Kidney (tissue), 14 donors: ENCODE data around the gene IGFBP5. TPM values are rescaled to one million over a fixed set of nuclear protein-coding genes. Genes with fewer than 3 reads are reported as not detected.

ENCODE experiments used
- DNase-seq, 5 donors: peaks; one replicate each; pipeline ENCODE4 v3.0.0-alpha.2; 2013 to 2020
- FAIRE-seq: peaks from 2 replicates; lab custom pipeline; 2012; peaks lifted over from hg19 to GRCh38; lab: Jason Lieb, UNC
- H3K27ac ChIP-seq, 2 donors: one replicate each; pipeline ENCODE4 v1.7.0; 2013; ENCODE audit warnings: low read depth in 2 of 2, low read length in 2 of 2, inconsistent platforms in 1 of 2
- H3K27me3 ChIP-seq: one replicate; pipeline ENCODE4 v1.7.1; 2013; ENCODE audit warnings: low read length, inconsistent platforms; ENCODE audit not compliant: control insufficient read depth, insufficient read depth
- H3K36me3 ChIP-seq, 3 donors: one replicate each; pipeline versions ENCODE4 v1.7.0 to v1.7.1; 2013; ENCODE audit warnings: low read length in 3 of 3, control low read depth in 1 of 3, inconsistent platforms in 1 of 3; ENCODE audit not compliant: insufficient read depth in 3 of 3, control insufficient read depth in 2 of 3
- H3K4me1 ChIP-seq, 3 donors: one replicate each; pipeline versions ENCODE4 v1.7.0 to v1.7.1; 2013; ENCODE audit warnings: low read length in 3 of 3, inconsistent platforms in 1 of 3, low read depth in 1 of 3; ENCODE audit not compliant: control insufficient read depth in 2 of 3, insufficient read depth in 2 of 3
- H3K4me3 ChIP-seq, 3 donors: one replicate each; pipeline versions ENCODE4 v1.7.0 to v1.8.1; 2013; ENCODE audit warnings: low read length in 3 of 3, control low read depth in 1 of 3, inconsistent platforms in 1 of 3
- H3K9ac ChIP-seq, 3 donors: one replicate each; pipeline versions ENCODE4 v1.7.0 to v1.7.1; 2013; ENCODE audit warnings: low read length in 3 of 3, control low read depth in 1 of 3, inconsistent platforms in 1 of 3
- H3K9me3 ChIP-seq, 3 donors: one replicate each; pipeline versions ENCODE4 v1.7.0 to v1.7.1; 2013; ENCODE audit warnings: low read length in 3 of 3, control low read depth in 1 of 3, inconsistent platforms in 1 of 3; ENCODE audit not compliant: control insufficient read depth in 2 of 3, insufficient read depth in 1 of 3
- intact Hi-C: fragments of 100-400 bp; cut with DNase I; formaldehyde crosslinking; loops from one replicate; pipeline ENCODE4 v1.11.1; 2022
- polyA plus RNA-seq: library from polyadenylated mRNA; stranded (reverse); fragments of 350-450 nt; fragmentation: Illumina TruSeq; extraction: RNeasy Lipid Tissue Mini Kit (QIAGEN cat#74804); gene quantifications from one replicate; pipeline ENCODE4 v1.2.3, GENCODE V29; 2014; ENCODE audit warnings: low read depth, low replicate concordance; ENCODE audit not compliant: insufficient read depth
- total RNA-seq: library from RNA; stranded (reverse); fragmentation: NEBNext Ultra II Directional; extraction: Animal tissue kit (Norgen Biotek cat#: 25700); gene quantifications from one replicate; pipeline ENCODE4 v1.2.1, GENCODE V29; 2021
- TF ChIP-seq, protein P1 (sequence below): IDR thresholded peaks from 3 replicates; pipeline ENCODE4 v1.5.1; 2012; ENCODE audit warnings: mild to moderate bottlenecking, moderate library complexity, borderline replicate concordance; ENCODE audit not compliant: insufficient read depth; ENCODE audit errors: extremely low read depth
- donor health status: control.
- donor health status: control.
- donor health status: control.
- donor health status: control.
- donor health status: control.
- donor health status: DM: yes; HTN: yes; CAD: no.
- donor health status: Normal renal cell carcinoma (clear cell type).

Gene IGFBP5
- total and polyA plus RNA-seq, 2 donors from 2014 or later: 362 to 572 TPM

DNA sequence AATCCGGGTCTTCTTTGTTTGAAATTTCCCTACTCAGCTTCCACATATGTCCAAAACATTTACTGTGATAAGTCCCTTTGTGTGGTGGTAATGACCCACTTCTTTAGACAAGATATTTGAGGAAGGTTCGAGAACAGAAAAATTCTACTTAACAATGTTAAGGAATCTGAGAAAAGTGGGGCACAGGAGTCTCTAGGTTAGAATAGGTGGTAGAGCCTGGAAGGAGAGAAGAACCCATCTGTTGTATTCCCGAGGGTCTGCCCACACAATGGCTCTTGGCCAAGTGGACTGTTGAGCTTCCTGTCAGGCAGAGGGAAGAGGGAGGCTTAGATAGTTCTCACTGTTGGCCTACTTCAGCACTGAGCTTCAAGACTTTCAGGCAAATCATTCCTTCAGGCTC is 57.9 kb downstream of the IGFBP5 start:
- Histone ChIP-seq H3K9ac (no peak overlapping the region), H3K4me3 (no peak overlapping the region), H3K27ac (no peak overlapping the region), H3K4me1 (peaks cover 0 to 8% (median 0%) of the 10 kb centered on the region in 3 donors), H3K36me3 (no peaks in the 10 kb centered on the region), H3K27me3 (no peaks in the 10 kb centered on the region), H3K9me3 (no peaks in the 10 kb centered on the region)
- intact Hi-C loops: no loop called here
- DNase-seq (no peak), FAIRE-seq (no peak)
- TF ChIP-seq, protein P1, sequence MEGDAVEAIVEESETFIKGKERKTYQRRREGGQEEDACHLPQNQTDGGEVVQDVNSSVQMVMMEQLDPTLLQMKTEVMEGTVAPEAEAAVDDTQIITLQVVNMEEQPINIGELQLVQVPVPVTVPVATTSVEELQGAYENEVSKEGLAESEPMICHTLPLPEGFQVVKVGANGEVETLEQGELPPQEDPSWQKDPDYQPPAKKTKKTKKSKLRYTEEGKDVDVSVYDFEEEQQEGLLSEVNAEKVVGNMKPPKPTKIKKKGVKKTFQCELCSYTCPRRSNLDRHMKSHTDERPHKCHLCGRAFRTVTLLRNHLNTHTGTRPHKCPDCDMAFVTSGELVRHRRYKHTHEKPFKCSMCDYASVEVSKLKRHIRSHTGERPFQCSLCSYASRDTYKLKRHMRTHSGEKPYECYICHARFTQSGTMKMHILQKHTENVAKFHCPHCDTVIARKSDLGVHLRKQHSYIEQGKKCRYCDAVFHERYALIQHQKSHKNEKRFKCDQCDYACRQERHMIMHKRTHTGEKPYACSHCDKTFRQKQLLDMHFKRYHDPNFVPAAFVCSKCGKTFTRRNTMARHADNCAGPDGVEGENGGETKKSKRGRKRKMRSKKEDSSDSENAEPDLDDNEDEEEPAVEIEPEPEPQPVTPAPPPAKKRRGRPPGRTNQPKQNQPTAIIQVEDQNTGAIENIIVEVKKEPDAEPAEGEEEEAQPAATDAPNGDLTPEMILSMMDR: no peak

DNA sequence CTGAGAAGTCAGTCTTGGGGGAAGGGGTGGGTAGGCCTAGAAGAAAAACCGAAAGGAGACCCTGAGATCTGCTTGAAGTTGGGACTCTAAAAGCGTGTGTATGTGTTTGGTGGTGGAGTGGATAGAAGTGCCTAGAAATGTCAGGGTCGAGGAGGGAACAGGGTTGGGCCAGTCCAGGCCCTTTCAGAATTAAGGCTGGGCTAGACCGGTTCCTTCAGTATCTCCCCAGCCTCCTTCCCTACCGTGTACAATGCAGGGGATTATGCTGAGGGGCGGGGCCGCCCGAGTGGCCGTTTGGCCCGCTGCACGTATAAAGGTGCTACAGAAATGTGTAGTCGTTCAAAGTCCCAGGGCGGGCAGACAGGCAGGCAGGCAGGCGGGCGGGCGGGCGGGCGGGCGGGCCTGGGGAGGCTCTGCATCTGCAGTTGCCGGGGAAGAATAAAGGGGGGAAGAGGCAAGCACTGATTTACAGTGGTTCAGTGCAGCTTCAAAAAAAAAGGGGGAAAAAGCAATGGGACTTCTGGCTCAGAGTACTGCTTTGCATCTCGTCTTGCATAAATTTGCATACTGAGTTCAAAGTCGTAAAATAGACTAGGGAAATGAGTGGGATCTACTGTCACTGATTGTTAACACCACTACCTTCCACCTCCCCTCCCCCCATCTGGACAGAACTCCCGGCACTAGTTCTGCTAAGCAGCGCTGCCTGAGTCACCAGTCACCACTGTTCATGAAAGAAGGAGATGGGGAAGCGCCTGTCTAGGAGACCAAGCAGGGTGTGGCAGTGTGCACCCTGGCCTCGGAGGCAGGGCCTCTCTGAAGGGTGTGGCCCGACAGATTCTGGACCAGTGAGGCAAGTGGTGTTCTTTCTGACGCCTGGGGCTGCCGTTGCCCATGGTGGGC is 58.5 kb downstream of the IGFBP5 start:
- intact Hi-C loops: no loop called here
- Histone ChIP-seq H3K27ac (no peak overlapping the region), H3K9ac (no peak overlapping the region), H3K27me3 (no peaks in the 10 kb centered on the region), H3K9me3 (no peaks in the 10 kb centered on the region), H3K4me3 (peak overlapping the region in 1 of 3 donors; percentile 11), H3K36me3 (no peaks in the 10 kb centered on the region), H3K4me1 (peaks cover 0 to 8% (median 0%) of the 10 kb centered on the region in 3 donors)
- TF ChIP-seq, protein P1: no peak
- DNase-seq (peak; percentile 70 to 84 (median 77)), FAIRE-seq (no peak)

DNA sequence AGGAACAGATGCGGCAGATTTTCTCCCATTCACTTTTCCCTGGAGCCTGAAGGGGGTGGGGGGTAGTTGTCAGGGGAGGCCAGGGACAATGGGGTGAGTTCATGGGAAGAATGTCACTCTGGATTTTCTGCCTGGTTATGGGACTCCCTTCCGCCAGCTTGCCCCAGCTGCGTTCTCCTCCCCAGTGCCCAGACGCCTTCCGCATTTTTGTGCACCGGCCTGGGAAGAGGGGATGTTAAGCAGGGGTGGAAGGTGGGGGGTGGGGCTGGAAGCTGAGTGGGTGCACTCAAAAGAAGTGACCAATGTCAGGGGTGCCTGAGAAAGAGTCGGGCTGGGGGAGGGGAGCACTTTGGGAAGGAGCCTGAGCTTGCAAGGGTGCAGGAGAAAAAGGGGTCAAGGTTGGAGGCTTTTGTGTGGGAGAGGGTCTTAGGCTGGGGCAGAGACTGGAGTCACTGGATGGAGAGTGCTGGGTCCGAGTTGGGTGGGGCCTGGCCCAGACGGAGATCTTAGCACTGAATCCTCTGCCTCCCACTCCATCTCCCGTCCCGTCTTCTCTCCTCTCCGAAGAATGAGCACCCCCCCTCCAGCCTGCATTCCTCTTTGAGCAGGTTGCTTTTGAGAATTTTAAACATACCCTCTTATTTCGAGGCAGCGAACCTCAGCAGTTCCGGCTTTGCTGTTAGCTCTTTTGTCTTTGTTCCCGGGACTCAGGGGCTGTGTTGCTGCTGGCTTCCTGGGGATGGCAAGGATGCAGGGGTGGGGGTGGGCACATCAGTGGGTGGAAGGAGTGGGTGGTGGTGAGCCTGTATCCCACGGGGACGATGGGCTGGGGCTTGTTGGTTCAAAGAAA is 59.4 kb downstream of the IGFBP5 start:
- intact Hi-C loops: no loop called here
- Histone ChIP-seq H3K4me1 (peaks cover 0 to 8% (median 0%) of the 10 kb centered on the region in 3 donors), H3K27me3 (no peaks in the 10 kb centered on the region), H3K36me3 (no peaks in the 10 kb centered on the region), H3K9ac (peak overlapping the region in 2 of 3 donors; percentile 4 to 26), H3K4me3 (peak overlapping the region in 2 of 3 donors; percentile 23 to 67), H3K9me3 (no peaks in the 10 kb centered on the region), H3K27ac (no peak overlapping the region)
- TF ChIP-seq, protein P1: no peak
- DNase-seq: peak; percentile 78 to 89 (median 84)
- no peak for FAIRE-seq
